ENCODE measurements around the gene ADGRB3.

GRCh38 chr6:69106511-69106910 lies 471.4 kb downstream of the ADGRB3 start:
- TF ChIP-seq EZH2 (IDR thresholded peaks at IDR 0.05; ENCODE audit: insufficient read depth, poor library complexity, severe bottlenecking) (no peak), EZH2phosphoT487 (IDR thresholded peaks at IDR 0.05; ENCODE audit: insufficient read depth, low read depth) (no peak)
